Fibroblast of skin of right biceps (primary cell): ENCODE data around the gene FNDC3B.

Experiments
- DNase-seq: peaks from one replicate; pipeline ENCODE4 v3.0.0-alpha.2; 2013

The FNDC3B gene

GRCh38 chr3:172120912-172121311 lies 81.5 kb downstream of the FNDC3B start:
- DNase-seq = no peak

- no peak for DNase-seq
Measured at GRCh38 chr3:172121981-172122380, 82.6 kb downstream of the FNDC3B start.

GRCh38 chr3:172124271-172124670 lies 84.9 kb downstream of the FNDC3B start:
- no peak for DNase-seq

- no peak for DNase-seq
Measured at GRCh38 chr3:172125053-172125452, 85.7 kb downstream of the FNDC3B start.

- peak; percentile 87 for DNase-seq
Measured at GRCh38 chr3:172125963-172126457, 86.6 kb downstream of the FNDC3B start.

- peak; percentile 49 for DNase-seq
Measured at GRCh38 chr3:172126741-172127140, 87.4 kb downstream of the FNDC3B start.

GRCh38 chr3:172127141-172127540 lies 87.8 kb downstream of the FNDC3B start:
- DNase-seq = no peak

GRCh38 chr3:172127929-172128580 lies 88.7 kb downstream of the FNDC3B start:
- DNase-seq = no peak

GRCh38 chr3:172128858-172129257 lies 89.5 kb downstream of the FNDC3B start:
- DNase-seq = no peak

GRCh38 chr3:172129498-172129849 lies 90.1 kb downstream of the FNDC3B start:
- no peak for DNase-seq

- peak; percentile 99 for DNase-seq
Measured at GRCh38 chr3:172129850-172130716, 90.7 kb downstream of the FNDC3B start.

GRCh38 chr3:172130717-172131050 lies 91.3 kb downstream of the FNDC3B start:
- no peak for DNase-seq

- no peak for DNase-seq
Measured at GRCh38 chr3:172131746-172132145, 92.4 kb downstream of the FNDC3B start.

GRCh38 chr3:172132159-172132586 lies 92.8 kb downstream of the FNDC3B start:
- DNase-seq = no peak

- no peak for DNase-seq
Measured at GRCh38 chr3:172132721-172133311, 93.4 kb downstream of the FNDC3B start.

- DNase-seq = no peak
Measured at GRCh38 chr3:172133838-172134237, 94.5 kb downstream of the FNDC3B start.

- DNase-seq = no peak
Measured at GRCh38 chr3:172134352-172134751, 95.0 kb downstream of the FNDC3B start.

GRCh38 chr3:172135185-172135584 lies 95.8 kb downstream of the FNDC3B start:
- no peak for DNase-seq

GRCh38 chr3:172135820-172136219 lies 96.4 kb downstream of the FNDC3B start:
- peak; percentile 84 for DNase-seq

GRCh38 chr3:172136330-172136729 lies 97.0 kb downstream of the FNDC3B start:
- no peak for DNase-seq

GRCh38 chr3:172137287-172138192 lies 98.2 kb downstream of the FNDC3B start:
- DNase-seq = no peak

GRCh38 chr3:172138193-172138537 lies 98.8 kb downstream of the FNDC3B start:
- no peak for DNase-seq
